Prostate gland (tissue), 2 donors: ENCODE results near the gene CACNA1E. TPM values are rescaled to one million over a fixed set of nuclear protein-coding genes. Genes with fewer than 3 reads are reported as not detected.

ENCODE experiments used
- DNase-seq: peaks from one replicate; pipeline ENCODE4 v3.0.0-alpha.2; 2019; ENCODE audit warnings: low spot score
- H3K27ac ChIP-seq, 2 donors: fragments of 200-600 bp; sonication (generic); 2 replicates each; pipeline ENCODE4 v1.5.1; 2017 to 2019
- H3K27me3 ChIP-seq: fragments of 200-600 bp; sonication (generic); replicated peaks from 2 replicates; pipeline ENCODE4 v1.5.1; 2019; ENCODE audit not compliant: insufficient read depth
- H3K36me3 ChIP-seq, 2 donors: fragments of 200-600 bp; sonication (generic); 1 replicate in 1 of 2; 2 replicates in 1 of 2; pipeline versions ENCODE4 v1.5.1 to v1.8.1; 2017 to 2019
- H3K4me1 ChIP-seq: fragments of 200-600 bp; sonication (generic); replicated peaks from 2 replicates; pipeline ENCODE4 v1.5.1; 2019
- H3K4me3 ChIP-seq, 2 donors: fragments of 200-600 bp; sonication (generic); 2 replicates each; pipeline ENCODE4 v1.5.1; 2017 to 2019
- H3K9me3 ChIP-seq: fragments of 200-600 bp; sonication (generic); 2 replicates; pipeline ENCODE4 v1.5.1; 2017
- POLR2A ChIP-seq: fragments of 450-650 bp; IDR thresholded peaks from one replicate; pipeline ENCODE4 v1.6.1; 2016; ENCODE audit warnings: antibody characterized with exemption, mild to moderate bottlenecking
- POLR2AphosphoS5 ChIP-seq: sonication (generic); formaldehyde crosslinking; IDR thresholded peaks from one replicate; pipeline ENCODE4 v1.6.1; 2017; ENCODE audit warnings: antibody characterized with exemption
- WGBS: methylation state at CpG from one replicate; pipeline ENCODE4 v1.1.5; 2018; 5-methylcytosine and 5-hydroxymethylcytosine counted together
- intact Hi-C: fragments of 100-400 bp; cut with DNase I; formaldehyde crosslinking; loops from one replicate; pipeline ENCODE4 v1.14.2; 2022
- total RNA-seq, 2 donors: library from RNA; depleted of rRNA; stranded (reverse); fragments of >200 nt; gene quantifications; one replicate each; pipeline ENCODE4 v1.1.0, GENCODE V29; 2016
- TF ChIP-seq, protein P1 (sequence below), 4 experiments: fragments of 200-600 bp in 2 of 4; fragments of 450-650 bp in 2 of 4; sonication (generic) in 2 of 4; IDR thresholded peaks; 1 replicate in 3 of 4; 2 replicates in 1 of 4; pipeline ENCODE4 v1.5.1; 2016 to 2019; ENCODE audit warnings: antibody characterized with exemption in 4 of 4, mild to moderate bottlenecking in 2 of 4, moderate library complexity in 2 of 4

Gene CACNA1E
- total RNA-seq, 2 donors from 2014 or later: 4.1 TPM; not detected in 1

DNA sequence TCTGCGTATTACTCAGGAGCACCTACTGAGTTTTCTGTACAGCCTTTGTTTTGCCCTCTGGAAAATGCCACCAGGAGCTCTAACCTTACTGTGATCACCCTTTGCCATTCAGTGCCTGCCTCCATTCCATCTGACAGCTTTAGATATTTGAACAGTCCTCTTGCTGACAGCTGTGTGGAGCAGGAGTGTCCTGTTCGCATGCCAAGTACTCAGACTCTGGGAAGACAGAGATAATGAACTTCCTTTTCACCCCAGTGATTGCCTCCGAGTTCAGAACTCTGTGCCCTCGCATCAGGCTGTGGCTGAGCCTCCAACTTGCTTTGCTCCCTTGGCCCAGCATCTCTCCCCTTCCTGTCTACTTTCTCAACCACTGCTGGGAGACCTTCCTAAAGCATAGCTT lies 74.0 kb downstream of the CACNA1E start:
- H3K27ac ChIP-seq: no peak overlapping the region
- no peaks in the 10 kb centered on the region for H3K9me3 ChIP-seq
- DNase-seq: no peak
- no peak overlapping the region for H3K4me3 ChIP-seq
- TF ChIP-seq POLR2A (no peak), POLR2AphosphoS5 (no peak)
- TF ChIP-seq, protein P1, sequence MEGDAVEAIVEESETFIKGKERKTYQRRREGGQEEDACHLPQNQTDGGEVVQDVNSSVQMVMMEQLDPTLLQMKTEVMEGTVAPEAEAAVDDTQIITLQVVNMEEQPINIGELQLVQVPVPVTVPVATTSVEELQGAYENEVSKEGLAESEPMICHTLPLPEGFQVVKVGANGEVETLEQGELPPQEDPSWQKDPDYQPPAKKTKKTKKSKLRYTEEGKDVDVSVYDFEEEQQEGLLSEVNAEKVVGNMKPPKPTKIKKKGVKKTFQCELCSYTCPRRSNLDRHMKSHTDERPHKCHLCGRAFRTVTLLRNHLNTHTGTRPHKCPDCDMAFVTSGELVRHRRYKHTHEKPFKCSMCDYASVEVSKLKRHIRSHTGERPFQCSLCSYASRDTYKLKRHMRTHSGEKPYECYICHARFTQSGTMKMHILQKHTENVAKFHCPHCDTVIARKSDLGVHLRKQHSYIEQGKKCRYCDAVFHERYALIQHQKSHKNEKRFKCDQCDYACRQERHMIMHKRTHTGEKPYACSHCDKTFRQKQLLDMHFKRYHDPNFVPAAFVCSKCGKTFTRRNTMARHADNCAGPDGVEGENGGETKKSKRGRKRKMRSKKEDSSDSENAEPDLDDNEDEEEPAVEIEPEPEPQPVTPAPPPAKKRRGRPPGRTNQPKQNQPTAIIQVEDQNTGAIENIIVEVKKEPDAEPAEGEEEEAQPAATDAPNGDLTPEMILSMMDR (IDR thresholded peaks at IDR 0.05): no peak
- H3K36me3 ChIP-seq: no peaks in the 10 kb centered on the region
- intact Hi-C loops: no loop called here
- no peaks in the 10 kb centered on the region for H3K27me3 ChIP-seq
- no peaks in the 10 kb centered on the region for H3K4me1 ChIP-seq
- 54% methylated on average over 4 of the region's 4 CpGs for WGBS

GRCh38 chr1:181558416-181558815 lies 75.1 kb downstream of the CACNA1E start:
- Histone ChIP-seq H3K27me3 (no peaks in the 10 kb centered on the region), H3K36me3 (no peaks in the 10 kb centered on the region), H3K4me3 (no peak overlapping the region), H3K9me3 (no peaks in the 10 kb centered on the region), H3K4me1 (no peaks in the 10 kb centered on the region), H3K27ac (no peak overlapping the region)
- intact Hi-C loops: no loop called here
- TF ChIP-seq POLR2AphosphoS5 (no peak), POLR2A (no peak)
- TF ChIP-seq, protein P1 (IDR thresholded peaks at IDR 0.05): no peak
- WGBS: 92% methylated on average over 4 of the region's 4 CpGs
- DNase-seq: no peak

DNA sequence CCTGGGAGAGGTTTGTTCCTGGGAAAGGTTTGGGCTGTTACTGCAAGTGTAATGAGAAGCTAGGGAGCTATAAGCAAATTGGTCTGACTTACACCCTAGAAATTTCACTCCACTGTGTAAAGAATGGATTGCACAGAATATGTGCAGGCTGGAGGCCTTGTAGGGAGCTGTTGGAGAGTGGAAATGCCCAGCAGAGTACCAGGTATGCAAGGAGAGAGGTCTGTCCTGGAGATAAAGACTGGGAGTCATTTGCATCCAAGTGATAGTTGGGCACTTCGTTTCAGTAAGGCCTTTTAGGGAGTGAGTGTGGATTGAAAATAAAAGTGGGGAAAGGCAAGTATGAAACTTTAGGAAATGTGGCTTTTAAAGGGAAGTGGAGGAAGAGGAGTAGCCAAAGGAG lies 75.8 kb downstream of the CACNA1E start:
- intact Hi-C loops: no loop called here
- DNase-seq: no peak
- no peak overlapping the region for H3K4me3 ChIP-seq
- no peaks in the 10 kb centered on the region for H3K4me1 ChIP-seq
- H3K27me3 ChIP-seq: no peaks in the 10 kb centered on the region
- H3K9me3 ChIP-seq: no peaks in the 10 kb centered on the region
- TF ChIP-seq POLR2A (no peak), POLR2AphosphoS5 (no peak)
- TF ChIP-seq, protein P1 (IDR thresholded peaks at IDR 0.05): no peak
- no peak overlapping the region for H3K27ac ChIP-seq
- no peaks in the 10 kb centered on the region for H3K36me3 ChIP-seq
- WGBS: 22% methylated on average over 1 of the region's 1 CpG

DNA sequence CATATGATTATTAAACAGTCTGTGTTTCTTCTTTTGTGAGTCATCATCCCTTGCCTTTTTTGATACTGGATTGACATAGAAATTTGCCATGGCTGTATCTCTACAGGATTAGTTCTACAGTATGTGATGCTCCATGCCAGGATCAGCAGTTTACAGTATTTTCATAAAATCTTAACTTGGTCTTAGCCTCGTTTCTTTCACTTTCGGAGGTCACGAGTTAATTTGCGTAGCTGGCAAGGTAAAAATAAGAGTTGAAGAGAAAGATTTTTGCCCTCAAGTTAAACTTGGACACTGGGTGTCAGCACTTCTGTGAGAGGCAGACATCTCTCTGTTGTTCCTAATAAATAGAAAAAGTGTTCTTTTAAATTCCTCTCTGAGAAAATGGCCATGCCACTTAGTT lies 79.1 kb downstream of the CACNA1E start:
- H3K4me3 ChIP-seq: no peak overlapping the region
- H3K27ac ChIP-seq: no peak overlapping the region
- TF ChIP-seq POLR2AphosphoS5 (no peak), POLR2A (no peak)
- TF ChIP-seq, protein P1 (IDR thresholded peaks at IDR 0.05): no peak
- no peaks in the 10 kb centered on the region for H3K9me3 ChIP-seq
- no peaks in the 10 kb centered on the region for H3K4me1 ChIP-seq
- no peaks in the 10 kb centered on the region for H3K36me3 ChIP-seq
- intact Hi-C loops: no loop called here
- WGBS: 83% methylated on average over 4 of the region's 4 CpGs
- no peaks in the 10 kb centered on the region for H3K27me3 ChIP-seq
- no peak for DNase-seq

- WGBS: 83% methylated on average over 4 of the region's 4 CpGs
Observed at GRCh38 chr1:181568736-181569135, 85.4 kb downstream of the CACNA1E start.

More at GRCh38 chr1:181568736-181569135, 85.4 kb downstream of the CACNA1E start:
- Histone ChIP-seq H3K4me1 (no peaks in the 10 kb centered on the region), H3K27me3 (no peaks in the 10 kb centered on the region), H3K27ac (no peak overlapping the region), H3K4me3 (no peak overlapping the region), H3K9me3 (no peaks in the 10 kb centered on the region), H3K36me3 (no peaks in the 10 kb centered on the region)
- DNase-seq: no peak
- TF ChIP-seq POLR2A: no peak
- intact Hi-C loops: no loop called here
